Esophagus (tissue), 2 donors: ENCODE results near the gene BCAR3. TPM values are rescaled to one million over a fixed set of nuclear protein-coding genes. Genes with fewer than 3 reads are reported as not detected.

Source experiments
- H3K27ac ChIP-seq, 2 donors: one replicate each; pipeline ENCODE4 v1.5.1; 2013; ENCODE audit warnings: low read depth in 2 of 2, mild to moderate bottlenecking in 2 of 2, inconsistent platforms in 1 of 2, low read length in 1 of 2, moderate library complexity in 1 of 2
- H3K27me3 ChIP-seq, 2 donors: one replicate each; pipeline ENCODE4 v1.6.1; 2013; ENCODE audit warnings: low read length in 2 of 2, control low read depth in 1 of 2, mild to moderate bottlenecking in 1 of 2; ENCODE audit not compliant: insufficient read depth in 2 of 2, control insufficient read depth in 1 of 2
- H3K36me3 ChIP-seq, 2 donors: one replicate each; pipeline ENCODE4 v1.6.1; 2013; ENCODE audit warnings: low read length in 1 of 2; ENCODE audit not compliant: control insufficient read depth in 2 of 2, insufficient read depth in 2 of 2
- H3K4me1 ChIP-seq, 2 donors: one replicate each; pipeline ENCODE4 v1.6.1; 2013; ENCODE audit warnings: low read length in 1 of 2; ENCODE audit not compliant: control insufficient read depth in 2 of 2, insufficient read depth in 2 of 2
- H3K4me3 ChIP-seq, 2 donors: one replicate each; pipeline ENCODE4 v1.5.1; 2013; ENCODE audit warnings: low read length in 2 of 2, mild to moderate bottlenecking in 2 of 2, low read depth in 1 of 2, moderate library complexity in 1 of 2
- H3K9me3 ChIP-seq, 2 donors: one replicate each; pipeline ENCODE4 v1.6.1; 2013; ENCODE audit warnings: mild to moderate bottlenecking in 2 of 2, low read depth in 1 of 2, low read length in 1 of 2, moderate library complexity in 1 of 2; ENCODE audit not compliant: control insufficient read depth in 2 of 2, insufficient read depth in 1 of 2
- WGBS, 2 donors: extraction: QIAGEN DNeasy Blood & Tissue Kit; methylation state at CpG; one replicate each; pipeline ENCODE4 v1.1.7; 2013; 5-methylcytosine and 5-hydroxymethylcytosine counted together
- polyA plus RNA-seq, 2 donors: library from polyadenylated mRNA; stranded (reverse); fragments of 200-250 nt; gene quantifications; one replicate each; pipeline ENCODE4 v1.2.3, GENCODE V29; 2013
- donor health status: healthy with polysubstance abuse.
- donor health status: Bipolar disorder and iron deficiency.

The BCAR3 gene
- polyA plus RNA-seq, 2 donors: 7.5 to 9.4 TPM

DNA sequence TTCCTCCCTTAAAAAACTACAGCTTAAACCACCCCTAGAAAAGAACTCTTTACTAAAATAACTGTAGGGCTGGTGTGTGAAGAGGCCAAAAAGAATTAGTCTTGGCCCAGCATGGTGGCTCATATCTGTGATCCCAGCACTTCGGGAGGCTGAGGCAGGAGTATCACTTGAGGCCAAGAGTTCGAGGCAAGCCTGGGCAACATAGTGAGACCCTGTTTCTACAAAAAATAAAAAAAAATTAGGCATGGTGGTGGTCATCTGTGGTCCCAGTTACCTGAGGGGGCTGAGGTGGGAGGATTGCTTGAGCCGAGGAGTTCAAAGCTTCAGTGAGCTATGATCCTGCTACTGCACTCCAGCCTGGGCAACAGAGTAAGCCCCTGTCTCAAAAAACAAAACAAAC lies 44.9 kb downstream of the BCAR3 start:
- Histone ChIP-seq H3K4me1 (peaks cover 0 to 3% of the 10 kb centered on the region in 2 donors), H3K27ac (no peak overlapping the region), H3K27me3 (no peaks in the 10 kb centered on the region), H3K36me3 (no peaks in the 10 kb centered on the region), H3K4me3 (no peak overlapping the region), H3K9me3 (no peaks in the 10 kb centered on the region)
- 96 to 98% methylated on average over 3 of the region's 3 CpGs for WGBS, 2 donors

DNA sequence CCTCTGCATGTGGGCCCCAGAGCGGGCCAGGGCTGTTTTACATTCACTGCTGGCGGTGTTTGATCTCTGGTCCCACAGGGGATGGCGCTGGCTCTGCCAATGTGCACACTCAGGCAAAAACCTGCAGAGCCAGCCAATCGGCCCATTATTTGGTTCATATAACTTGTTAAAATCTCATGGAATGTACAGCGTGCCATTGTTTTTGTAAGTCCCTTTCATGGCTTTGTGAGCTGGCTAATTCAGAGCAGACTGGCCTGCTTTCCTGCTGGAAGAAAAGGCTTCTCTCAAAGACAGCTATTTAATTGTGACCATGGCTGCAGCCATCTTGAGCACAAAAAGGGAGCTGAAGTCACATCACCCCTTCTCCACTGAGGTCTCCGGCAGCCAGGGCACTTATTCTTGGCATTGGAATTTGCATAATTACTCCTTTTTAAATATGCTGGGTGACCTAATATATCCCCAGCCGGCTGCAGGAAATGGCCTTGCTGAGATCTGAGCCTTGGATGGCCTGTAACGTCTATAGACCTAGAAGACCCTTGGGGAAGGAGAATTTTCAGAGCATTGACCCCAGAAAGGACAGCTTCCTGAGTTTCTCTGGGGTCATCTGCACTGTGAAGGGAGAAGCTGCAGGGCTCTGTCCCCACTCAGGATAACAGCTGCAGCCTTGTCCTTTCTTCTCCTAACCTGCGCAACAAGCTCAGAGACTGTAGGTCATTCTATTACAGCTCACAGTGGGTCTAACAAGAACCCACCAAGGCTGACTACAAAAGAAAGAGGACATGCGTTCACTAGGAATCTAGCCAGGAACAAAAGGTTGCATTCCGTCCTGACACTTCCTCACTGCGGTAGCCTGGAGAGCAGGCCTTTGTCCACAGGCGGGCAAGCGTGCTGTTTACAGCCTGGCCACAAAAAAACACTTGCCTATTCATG lies 45.8 kb downstream of the BCAR3 start:
- 81 to 82% methylated on average over 14 of the region's 14 CpGs for WGBS, 2 donors
- H3K27ac ChIP-seq: no peak overlapping the region
- H3K36me3 ChIP-seq: no peaks in the 10 kb centered on the region
- H3K4me1 ChIP-seq: peaks cover 0 to 3% of the 10 kb centered on the region in 2 donors
- H3K27me3 ChIP-seq: no peaks in the 10 kb centered on the region
- H3K9me3 ChIP-seq: no peaks in the 10 kb centered on the region
- no peak overlapping the region for H3K4me3 ChIP-seq

DNA sequence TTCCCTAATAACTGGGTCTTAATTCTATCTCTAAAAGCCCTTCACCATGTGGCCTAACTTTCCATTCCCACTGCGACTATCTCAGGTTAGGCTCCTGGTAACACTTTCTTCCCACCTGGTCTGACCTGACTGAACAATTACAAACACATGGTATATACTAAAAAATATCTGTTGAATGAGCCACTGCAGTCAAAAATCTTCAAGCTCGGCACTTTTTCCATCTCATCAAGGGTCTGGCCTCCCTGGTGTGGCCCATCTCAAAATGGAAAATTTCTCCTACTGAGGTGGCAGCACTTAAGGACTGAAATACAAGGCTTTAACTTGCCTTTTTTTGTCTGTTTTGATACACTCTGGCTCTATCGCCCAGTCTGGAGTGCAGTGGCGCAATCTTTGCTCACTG lies 48.3 kb downstream of the BCAR3 start:
- Histone ChIP-seq H3K27me3 (no peaks in the 10 kb centered on the region), H3K4me1 (peaks cover 0 to 3% of the 10 kb centered on the region in 2 donors), H3K27ac (no peak overlapping the region), H3K9me3 (no peaks in the 10 kb centered on the region), H3K4me3 (no peak overlapping the region), H3K36me3 (no peaks in the 10 kb centered on the region)
- 94 to 96% methylated on average over 4 of the region's 4 CpGs for WGBS, 2 donors

DNA sequence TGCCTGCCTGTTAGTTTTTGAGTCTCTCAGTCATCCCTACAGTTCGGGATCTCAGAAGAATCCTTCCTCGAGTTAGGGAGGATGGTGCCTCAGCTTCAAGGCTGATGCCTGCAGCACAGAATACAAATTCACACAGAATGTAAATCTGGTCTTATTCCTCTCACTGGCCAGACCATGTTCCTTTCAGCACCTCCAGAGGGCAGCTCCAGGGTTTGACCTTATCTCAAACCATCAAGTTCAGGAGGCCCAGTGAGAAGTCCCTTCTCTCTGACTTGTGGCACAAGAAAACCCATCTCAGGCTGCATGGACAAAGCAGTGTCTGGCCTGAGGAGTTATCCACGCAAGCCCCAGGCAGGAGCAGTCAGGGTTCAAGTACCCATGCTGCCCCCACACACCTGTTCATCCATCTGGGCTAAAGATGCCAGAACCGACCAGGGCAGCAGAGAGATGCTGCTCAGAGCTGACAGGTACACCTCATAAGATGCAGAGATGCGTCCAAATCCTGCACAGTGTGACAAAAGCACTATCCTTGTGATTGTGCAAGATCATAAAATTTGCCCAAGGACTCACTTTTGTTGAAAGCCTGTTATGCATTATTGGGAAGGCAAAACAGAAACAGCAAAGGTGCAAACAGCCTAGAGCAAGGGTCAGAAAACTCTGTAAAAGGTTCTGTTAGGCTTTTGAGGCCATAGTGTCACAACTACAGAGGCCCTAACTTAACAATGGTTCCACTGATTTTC lies 49.8 kb downstream of the BCAR3 start:
- Histone ChIP-seq H3K4me1 (peaks cover 0 to 3% of the 10 kb centered on the region in 2 donors), H3K9me3 (no peaks in the 10 kb centered on the region), H3K4me3 (no peak overlapping the region), H3K27ac (no peak overlapping the region), H3K27me3 (no peaks in the 10 kb centered on the region), H3K36me3 (no peaks in the 10 kb centered on the region)
- 90 to 92% methylated on average over 5 of the region's 5 CpGs for WGBS, 2 donors

DNA sequence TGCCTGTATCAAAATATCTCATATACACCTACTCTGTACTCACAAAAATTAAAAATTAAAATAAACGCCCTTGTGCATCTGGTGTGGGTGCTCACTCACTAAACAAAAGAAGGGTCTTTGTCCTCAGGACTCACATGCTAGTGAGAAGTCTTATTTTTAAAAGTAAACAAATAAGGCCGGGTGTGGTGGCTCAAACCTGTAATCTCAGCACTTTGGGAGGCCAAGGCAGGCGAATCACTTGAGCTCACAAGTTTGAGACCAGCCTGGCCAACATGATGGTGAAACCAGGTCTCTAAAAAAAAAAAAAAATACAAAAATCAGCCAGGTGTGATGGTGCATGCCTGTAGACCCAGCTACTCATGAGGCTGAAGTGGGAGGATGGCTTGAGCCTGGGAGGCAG lies 51.5 kb downstream of the BCAR3 start:
- no peaks in the 10 kb centered on the region for H3K27me3 ChIP-seq
- no peak overlapping the region for H3K4me3 ChIP-seq
- H3K9me3 ChIP-seq: no peaks in the 10 kb centered on the region
- H3K36me3 ChIP-seq: no peaks in the 10 kb centered on the region
- H3K4me1 ChIP-seq: peaks cover 0 to 3% of the 10 kb centered on the region in 2 donors
- 81 to 83% methylated on average over 3 of the region's 3 CpGs for WGBS, 2 donors
- H3K27ac ChIP-seq: no peak overlapping the region

DNA sequence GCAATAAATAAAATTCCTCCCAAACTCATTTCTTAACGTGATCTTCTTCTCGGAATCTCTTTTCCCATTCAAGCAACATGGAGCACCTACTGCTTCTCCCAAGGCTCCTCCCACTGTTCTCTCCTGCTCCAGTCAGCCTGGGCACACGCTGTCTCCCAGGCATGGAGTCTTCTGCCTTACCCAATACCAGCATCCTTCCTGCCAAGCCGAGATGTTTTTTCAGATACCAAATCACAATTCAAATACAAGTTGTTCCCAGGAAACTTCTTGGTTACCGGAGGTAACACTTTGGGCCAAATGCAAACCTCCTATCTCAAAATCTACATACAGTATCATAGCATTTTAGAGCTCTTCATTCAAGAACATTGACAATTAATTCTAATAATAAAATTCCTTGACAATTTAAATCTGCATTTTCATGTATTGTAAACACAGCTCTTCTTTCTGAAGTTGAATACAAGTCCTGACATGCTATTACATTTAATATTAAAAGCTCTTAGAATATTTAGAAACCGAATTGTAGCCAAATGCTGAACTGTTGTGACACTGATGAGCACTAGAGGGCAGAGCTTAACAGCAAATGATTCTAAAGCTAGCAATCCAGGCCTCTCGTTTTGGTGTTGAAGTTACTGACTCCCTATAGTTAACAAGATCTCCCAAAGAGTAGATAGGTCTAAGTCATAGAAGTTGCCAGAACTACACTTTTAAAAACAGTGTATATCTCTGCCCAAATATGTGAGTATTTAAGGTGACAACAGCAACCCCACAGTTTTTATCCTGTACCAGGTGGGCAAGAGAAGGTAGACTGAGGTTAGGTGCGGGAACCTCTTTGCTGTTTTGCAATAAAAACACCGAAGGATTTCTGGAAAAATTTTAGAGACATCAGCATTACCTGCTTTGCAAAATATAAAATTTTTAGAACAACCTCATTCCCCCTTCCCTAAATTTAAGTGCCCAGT lies 52.3 kb downstream of the BCAR3 start:
- Histone ChIP-seq H3K36me3 (no peaks in the 10 kb centered on the region), H3K27ac (no peak overlapping the region), H3K9me3 (no peaks in the 10 kb centered on the region), H3K4me1 (peaks cover 0 to 3% of the 10 kb centered on the region in 2 donors), H3K4me3 (no peak overlapping the region), H3K27me3 (no peaks in the 10 kb centered on the region)
- 49 to 55% methylated on average over 9 of the region's 9 CpGs for WGBS, 2 donors

DNA sequence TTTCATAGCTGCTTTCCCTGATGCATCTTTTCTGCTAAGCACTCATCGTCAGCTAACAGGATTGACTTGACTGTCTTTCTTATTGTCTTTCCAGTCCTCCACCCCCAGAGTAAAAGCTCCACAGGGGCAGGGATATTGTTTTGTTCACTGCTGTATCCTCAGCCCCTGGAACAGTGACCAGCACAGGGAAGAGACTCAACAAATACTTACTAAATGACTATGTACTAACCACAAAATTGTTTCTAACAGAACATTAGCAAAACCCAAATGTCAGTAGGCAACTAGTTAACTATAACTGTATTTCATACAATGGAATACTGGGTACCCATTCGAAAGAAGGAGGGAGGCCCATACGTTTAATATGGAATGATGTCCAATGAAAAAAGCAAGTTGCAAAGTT lies 53.0 kb downstream of the BCAR3 start:
- Histone ChIP-seq H3K4me3 (no peak overlapping the region), H3K27ac (no peak overlapping the region), H3K36me3 (no peaks in the 10 kb centered on the region), H3K27me3 (no peaks in the 10 kb centered on the region), H3K9me3 (no peaks in the 10 kb centered on the region), H3K4me1 (peaks cover 0 to 4% of the 10 kb centered on the region in 2 donors)
- 87 to 88% methylated on average over 3 of the region's 3 CpGs for WGBS, 2 donors

DNA sequence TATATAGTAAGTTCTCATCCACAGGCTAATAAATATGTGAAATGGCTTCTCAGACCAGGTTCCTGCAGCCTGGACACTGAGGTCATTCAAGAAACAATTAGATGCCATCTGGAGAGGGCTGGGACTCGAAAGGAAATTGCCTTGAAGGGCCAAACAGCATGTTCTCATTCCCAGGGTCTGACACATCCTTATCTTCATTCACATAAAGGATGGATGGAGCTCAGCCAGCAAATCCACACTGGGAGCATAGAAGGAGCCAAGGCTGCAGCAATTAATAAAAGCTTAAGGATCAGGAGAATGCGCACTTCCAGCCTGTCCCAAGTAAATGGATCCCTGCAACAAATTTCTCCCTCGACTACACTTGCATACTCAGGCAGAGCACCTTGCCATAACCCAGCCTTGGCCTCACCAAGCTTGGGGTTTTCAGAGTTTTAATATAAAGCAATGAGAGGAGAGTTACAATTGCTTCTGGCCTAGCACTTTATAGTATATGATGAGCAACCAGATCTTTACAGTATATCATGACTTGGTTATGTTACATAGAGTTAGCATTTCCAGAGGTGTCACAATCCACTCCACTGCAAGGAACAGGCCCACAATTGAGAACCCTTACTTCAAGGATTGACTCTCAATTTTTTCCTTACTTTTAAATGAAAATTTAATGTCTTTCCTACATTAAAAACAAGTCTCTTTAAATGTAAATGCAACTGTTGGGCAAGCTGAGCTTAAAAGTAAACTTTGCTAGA lies 55.9 kb downstream of the BCAR3 start:
- no peak overlapping the region for H3K4me3 ChIP-seq
- no peaks in the 10 kb centered on the region for H3K36me3 ChIP-seq
- 60 to 65% methylated on average over 3 of the region's 3 CpGs for WGBS, 2 donors
- peaks cover 0 to 2% of the 10 kb centered on the region in 2 donors for H3K4me1 ChIP-seq
- no peak overlapping the region for H3K27ac ChIP-seq
- no peaks in the 10 kb centered on the region for H3K27me3 ChIP-seq
- no peaks in the 10 kb centered on the region for H3K9me3 ChIP-seq
